GM18502 (cell line): ENCODE data around the gene KDM4B.

Experiments used
- ATAC-seq: cut with Tn5 transposase; IDR thresholded peaks from one replicate; pipeline ENCODE4 v1.9.1; 2021; ENCODE audit warnings: mild to moderate bottlenecking; ENCODE audit not compliant: unreplicated experiment, poor library complexity

The KDM4B gene

GRCh38 chr19:5115771-5116202 lies 146.9 kb downstream of the KDM4B start:
- no peak for ATAC-seq

GRCh38 chr19:5116292-5116691 lies 147.4 kb downstream of the KDM4B start:
- ATAC-seq: no peak

- no peak for ATAC-seq
These were observed 148.5 kb downstream of the KDM4B start for GRCh38 chr19:5117421-5117820.

DNA sequence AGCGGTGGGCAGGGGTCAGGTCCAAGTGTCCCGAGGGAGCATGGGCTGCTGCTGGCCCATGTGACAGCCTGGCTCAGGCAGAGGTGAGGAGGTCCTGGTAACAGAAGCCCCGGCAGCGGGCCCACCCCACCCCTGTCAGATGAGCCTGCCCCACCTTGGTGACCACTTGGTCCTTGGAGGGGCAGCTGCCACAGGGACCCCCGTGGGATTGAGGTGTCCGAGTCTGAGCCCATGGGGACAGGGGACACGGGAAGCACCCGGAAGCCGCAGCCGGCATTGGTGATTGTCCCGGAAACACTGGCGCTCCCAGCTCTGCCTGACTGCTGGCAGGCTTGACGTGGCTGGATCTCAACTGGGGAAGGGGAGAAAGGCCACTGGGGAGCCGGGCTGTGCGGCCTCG lies 149.1 kb downstream of the KDM4B start:
- no peak for ATAC-seq

DNA sequence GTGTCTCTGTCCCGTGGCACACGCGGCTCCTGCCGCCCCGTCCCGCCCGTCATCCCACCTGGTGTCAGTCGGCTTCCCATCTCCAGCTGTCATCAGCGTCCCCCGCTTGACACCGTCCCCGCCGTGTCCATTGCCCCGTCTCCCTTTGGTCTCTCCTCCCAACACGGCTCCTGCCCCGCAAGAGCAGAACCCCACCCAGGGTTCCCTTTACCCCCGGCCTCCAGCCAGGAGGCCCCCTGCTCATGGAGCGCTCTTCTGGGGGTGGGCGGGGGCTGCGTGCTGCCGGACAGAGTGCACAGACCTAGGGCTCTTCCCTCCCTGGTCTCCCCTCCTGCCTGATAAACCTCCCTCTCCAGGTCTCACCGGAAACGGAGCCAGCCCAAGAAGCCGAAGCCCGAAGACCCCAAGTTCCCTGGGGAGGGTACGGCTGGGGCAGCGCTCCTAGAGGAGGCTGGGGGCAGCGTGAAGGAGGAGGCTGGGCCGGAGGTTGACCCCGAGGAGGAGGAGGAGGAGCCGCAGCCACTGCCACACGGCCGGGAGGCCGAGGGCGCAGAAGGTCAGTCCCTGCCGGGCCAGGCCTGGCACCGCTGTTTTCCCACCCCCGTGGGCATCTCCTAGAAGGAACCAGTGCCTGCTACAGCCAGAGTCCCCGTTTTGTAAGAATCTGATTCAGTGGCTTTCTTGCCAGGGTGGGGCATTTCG lies 150.5 kb downstream of the KDM4B start:
- no peak for ATAC-seq

DNA sequence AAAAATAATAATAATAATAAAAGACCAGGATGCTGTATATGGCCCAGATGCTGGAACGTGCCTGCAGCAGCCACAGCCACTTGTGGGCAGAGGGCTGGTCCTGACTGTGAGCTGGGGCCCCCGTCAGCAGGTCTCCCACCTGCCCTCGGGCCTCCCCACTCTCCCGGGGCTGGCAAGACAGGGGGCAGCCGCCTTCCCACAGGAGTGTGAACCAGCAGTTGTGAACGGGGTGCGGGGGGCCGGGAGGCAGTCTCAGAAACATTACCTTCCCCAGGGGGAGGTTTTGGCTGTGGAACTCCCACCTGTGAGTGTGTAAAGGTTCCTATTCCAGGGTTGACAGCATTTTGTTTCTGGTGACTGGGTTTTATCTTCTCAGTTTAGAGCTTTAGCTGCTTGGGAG lies 151.4 kb downstream of the KDM4B start:
- ATAC-seq: no peak

DNA sequence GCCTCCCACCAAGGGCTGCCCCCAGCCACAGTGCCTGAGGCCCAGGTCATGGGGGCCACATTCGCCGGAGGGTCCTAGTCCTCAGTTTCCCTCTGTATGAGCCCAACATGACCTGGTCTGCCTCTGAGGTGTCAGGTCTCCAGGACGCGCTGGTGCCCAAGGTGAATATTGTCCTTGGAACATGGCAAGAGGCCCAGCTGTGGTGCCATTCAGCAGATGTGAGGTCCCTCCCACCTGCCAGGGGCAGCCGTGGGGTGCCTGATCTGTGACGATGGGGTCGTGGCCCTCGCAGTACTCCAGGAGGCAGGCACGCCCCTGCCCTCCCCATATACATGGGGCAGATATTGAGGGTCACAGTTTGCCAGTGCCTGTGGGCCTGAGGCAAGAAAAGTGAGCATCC lies 151.9 kb downstream of the KDM4B start:
- ATAC-seq: no peak

DNA sequence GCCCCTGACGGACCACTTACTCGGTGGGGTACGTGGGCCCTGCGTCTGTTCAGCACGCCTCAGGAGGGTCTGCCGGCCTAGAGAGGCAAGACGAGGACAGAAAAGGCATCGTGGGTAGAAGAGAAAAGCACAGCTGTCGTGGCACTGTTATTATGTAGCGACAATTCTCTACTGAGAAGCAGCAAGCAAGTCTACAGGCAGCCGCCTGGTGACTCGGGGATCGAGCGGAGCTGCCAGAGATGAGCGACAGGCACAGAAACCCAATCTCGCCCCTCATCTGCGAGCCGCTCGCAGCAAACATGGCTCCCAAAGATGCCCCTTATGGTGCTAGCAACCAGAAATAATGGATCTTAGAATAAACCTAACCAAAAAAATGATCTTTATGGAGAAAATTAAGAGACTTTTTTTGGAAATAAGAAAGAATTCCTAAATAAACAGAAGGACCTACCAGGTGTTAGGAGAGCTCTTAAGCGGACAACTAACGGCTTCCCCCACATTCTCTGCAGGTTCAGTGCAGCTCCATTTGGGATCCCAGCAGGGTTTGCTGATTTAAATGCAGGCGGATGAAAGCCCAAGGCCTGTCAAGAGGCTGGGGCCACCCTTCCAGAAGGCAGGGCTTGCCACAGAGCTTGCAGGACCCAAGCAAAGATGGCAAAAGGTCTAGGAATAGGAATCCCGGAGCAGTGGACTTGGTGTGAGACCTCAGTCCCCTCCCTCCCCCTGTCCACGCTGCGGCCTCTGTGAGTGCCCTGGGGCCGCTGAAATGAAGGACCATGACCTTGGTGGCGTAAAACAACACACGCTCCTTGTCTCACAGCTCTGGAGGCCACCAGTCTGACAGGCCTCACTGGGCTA lies 152.6 kb downstream of the KDM4B start:
- no peak for ATAC-seq

GRCh38 chr19:5122121-5122400 lies 153.1 kb downstream of the KDM4B start:
- no peak for ATAC-seq

DNA sequence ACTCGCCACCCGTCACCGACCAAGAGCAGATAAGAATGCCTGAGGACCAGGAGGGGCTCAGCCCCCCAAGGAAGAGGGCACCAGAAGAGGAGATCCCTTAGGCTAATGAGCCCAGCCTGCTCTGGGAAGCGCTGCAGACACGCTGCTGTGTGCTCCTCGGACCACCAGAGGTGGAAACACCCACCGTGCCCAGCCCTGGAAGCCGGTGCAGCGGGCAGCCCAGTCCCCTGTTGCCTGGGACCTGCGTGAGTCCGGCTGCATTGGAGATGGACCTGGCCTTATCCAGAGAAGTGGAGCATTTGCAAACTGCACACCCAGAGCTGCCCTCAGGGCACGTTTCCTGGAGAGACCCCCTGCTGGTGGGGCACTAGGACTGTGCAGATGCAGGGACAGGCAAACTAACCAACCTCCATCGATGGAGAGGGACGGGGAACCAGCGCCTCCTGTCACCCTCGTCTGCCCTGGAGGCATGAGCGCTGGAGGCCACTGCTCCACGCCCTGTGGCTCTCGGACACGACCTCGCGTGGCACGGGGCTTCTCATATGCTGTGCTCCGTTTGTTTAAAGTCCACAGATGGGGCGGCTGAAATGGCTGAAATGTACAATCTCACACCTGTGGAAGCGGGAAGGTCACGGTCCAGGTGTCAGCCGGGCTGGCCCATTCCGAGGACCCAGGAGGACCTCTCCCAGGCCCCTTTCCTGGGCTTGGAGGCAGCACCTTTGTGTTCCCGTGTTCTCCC lies 153.9 kb downstream of the KDM4B start:
- no peak for ATAC-seq

- no peak for ATAC-seq
These were observed 154.7 kb downstream of the KDM4B start for GRCh38 chr19:5123646-5124045.

DNA sequence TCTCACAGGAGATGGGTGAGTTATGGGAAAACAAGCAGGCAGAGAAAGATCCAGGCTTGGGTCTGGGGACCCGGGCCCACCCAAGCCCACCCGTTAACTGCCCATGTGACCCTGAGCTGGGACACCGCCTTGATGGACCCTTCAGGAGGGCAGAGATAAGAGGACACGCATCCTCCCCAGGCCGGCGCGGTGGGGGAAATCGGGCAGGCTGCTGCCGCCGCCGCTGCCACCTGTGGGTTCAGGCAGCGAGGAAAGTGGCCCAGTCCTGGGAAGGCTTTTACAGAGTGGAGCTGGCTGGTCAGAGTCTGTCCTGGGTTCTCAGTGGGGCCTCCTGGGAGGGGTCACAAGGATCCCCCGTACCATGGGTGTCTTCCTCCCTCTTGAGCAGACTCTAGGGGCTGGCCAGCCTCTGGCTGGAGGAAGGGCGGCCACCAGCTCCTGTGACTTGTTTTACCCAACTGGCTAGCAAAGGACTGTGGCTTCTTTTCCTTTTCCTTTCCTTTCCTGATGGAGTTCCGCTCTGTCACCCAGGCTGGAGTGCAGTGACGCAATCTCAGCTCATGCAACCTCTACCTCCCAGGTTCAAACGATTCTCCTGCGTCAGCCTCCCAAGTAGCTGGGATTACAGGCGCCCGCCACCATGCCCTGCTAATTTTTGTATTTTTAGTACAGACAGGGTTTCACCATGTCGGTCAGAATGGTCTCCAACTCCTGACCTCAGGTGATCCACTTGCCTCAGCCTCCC lies 155.4 kb downstream of the KDM4B start:
- no peak for ATAC-seq

DNA sequence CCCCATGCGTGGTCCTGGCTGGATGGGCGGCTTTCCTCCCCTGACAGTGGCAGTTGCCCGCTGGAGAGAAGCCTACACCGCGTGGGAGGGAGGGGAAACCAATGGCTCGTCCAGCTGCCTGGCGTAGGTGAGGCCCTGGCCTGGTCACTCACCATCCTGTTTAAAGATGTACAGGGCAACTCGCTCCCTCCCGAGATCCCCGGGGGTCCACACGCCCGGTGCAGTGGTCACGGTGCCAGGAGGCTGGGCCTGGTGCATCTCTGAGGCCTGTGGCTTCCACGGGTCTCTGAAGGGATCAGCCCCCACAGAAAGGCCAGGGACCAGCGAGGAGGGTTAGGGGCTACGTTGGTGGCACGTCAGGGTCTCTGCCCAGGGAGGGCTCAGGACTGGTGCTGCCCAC lies 156.5 kb downstream of the KDM4B start:
- ATAC-seq: no peak

DNA sequence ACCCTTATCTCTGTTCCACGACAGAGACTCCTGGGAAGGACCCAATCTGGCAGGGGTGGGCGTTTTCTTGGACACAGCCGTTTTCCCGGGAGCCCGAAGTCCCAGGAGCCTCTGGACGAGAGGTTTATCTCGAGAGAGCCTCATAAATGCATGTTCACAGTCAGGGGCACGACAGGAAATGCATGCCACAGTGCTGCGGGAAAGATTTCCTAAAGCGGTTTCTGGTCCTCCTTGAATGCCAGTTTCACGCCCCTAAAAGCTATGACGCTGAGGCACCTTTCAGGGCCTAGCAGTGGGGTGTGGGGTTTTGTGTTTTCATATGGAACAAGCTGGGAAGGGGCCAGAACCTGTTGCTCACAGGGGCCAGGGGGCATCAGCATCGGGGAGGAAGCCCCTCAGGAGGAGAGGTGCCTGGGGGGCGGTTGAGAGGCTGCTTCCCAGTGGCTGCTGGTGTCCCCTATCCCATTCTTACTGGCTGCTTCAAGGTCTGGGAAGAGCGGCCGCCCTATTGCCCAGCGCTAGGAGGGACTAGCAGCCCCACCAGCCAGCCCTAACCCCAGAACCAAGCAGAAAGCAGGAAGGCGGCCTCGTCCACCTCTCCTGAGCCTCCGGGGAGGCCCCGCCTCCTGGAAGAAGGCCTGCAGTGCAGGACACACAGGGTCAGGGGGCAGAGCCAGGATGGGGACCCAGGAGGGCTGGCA lies 157.0 kb downstream of the KDM4B start:
- ATAC-seq: no peak

- no peak for ATAC-seq
These were observed 157.7 kb downstream of the KDM4B start for GRCh38 chr19:5126498-5127223.

GRCh38 chr19:5127717-5128116 lies 158.8 kb downstream of the KDM4B start:
- ATAC-seq: no peak

DNA sequence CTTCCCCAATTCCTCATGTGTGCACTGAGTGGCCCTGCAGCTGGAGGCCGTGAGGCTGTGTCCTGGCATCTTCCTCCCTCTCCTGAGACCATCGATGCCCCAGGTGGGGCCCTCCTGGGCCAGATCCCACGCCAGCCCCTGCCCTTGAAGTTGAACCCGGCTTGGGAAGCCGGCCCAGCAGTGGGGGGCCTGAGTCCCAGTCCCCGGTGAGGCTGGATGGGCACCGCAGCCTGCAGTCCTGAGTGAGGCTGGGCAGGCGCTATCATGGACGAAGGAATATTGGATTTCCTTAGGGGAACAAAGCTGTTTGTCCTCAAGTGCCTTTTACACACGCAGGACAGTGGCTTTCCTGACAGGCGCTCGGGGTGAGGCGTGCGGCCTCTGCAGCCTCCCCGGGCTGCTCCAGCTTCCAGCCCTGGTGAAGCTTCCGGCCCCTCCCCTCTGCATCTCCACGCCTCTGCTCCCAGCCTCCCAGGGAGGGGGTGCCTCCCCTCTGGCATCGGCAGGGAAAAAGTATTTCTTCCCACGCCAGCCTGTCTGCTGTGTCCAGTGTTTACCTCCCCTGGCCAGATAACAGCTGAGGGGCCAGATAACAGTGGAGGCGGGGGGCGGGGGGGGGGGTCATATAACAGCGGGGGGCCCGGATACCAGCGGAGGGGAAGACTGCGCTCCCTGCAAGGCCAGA lies 159.5 kb downstream of the KDM4B start:
- ATAC-seq: no peak

DNA sequence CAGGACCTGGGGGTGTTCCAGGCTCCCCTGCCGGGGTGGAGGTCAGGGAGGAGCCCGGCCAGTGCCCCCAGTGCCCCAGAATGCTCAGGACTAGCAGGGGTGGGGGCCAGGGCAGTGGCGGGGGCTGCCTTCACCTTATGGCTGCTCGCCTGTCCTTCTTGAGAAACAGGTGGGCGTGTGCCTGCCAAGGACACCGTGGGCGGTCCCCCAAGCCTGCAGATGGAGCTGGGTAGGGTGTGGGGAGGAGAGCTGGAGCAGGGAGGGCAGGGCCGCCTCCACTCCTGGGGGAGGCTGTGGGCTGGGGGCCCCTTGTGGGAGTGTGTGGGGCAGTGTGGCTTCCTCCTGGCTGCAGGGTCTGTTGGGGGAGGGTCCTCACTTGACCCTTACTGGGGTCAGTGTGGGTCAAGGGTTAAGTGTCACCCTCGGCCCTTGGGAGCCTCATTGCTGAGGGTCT lies 160.1 kb downstream of the KDM4B start:
- no peak for ATAC-seq

- no peak for ATAC-seq
These were observed 160.8 kb downstream of the KDM4B start for GRCh38 chr19:5129691-5130090.
